A204.1 (cell line): ENCODE data around the gene DNMT3A.
"Not testable (repeated sequence)": the region's sequence is repeated elsewhere in the genome, so short reads cannot be mapped to it uniquely, and the experiment has no call there.

ENCODE experiments used
- FAIRE-seq: peaks from 2 replicates; lab custom pipeline; 2012; peaks lifted over from hg19 to GRCh38; lab: Jason Lieb, UNC

The DNMT3A gene

GRCh38 chr2:25233916-25234605 is 107.7 kb downstream of the DNMT3A start:
- FAIRE-seq = no peak

- FAIRE-seq = no peak
Observed at GRCh38 chr2:25232248-25232825, 109.4 kb downstream of the DNMT3A start.

GRCh38 chr2:25230948-25231311 is 110.8 kb downstream of the DNMT3A start:
- no peak for FAIRE-seq

DNA sequence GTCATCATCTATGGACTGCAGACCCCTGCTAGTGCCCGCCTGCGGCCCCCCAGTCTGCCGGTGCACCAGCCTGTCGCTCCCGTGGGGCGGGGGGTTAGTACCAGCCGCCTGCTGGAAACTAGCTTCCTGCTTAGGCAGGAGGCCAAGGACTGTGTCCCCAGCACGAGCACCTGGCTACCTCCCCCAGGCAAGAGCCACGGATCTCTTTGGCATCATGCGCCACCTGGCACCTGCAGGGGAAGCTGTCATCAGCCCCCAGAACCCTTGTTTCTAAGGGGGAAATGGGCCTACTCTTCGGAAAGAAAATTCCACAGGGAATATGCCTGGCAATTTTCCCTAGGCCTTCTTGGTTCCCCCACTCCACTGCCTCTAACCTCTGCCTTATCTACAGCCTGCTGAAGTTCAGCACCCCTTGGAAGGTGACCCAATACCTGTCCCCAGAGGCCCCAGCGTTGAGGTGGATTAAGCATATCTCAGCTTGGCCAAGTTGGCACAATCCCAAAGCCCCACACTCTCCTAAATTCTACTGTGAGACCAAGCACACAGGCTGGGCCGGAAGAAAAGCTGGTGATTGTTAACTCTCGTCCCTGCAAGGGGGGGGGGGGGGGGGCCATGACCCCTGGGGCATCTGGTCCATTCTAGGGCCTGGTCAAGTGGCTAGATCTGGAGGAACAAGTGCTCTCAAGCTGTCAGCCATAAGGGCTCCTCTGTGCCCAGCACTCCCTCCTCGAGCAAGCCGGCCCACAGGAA is 111.4 kb downstream of the DNMT3A start:
- no peak for FAIRE-seq

- FAIRE-seq = no peak
Observed at GRCh38 chr2:25229279-25230197, 112.2 kb downstream of the DNMT3A start.

DNA sequence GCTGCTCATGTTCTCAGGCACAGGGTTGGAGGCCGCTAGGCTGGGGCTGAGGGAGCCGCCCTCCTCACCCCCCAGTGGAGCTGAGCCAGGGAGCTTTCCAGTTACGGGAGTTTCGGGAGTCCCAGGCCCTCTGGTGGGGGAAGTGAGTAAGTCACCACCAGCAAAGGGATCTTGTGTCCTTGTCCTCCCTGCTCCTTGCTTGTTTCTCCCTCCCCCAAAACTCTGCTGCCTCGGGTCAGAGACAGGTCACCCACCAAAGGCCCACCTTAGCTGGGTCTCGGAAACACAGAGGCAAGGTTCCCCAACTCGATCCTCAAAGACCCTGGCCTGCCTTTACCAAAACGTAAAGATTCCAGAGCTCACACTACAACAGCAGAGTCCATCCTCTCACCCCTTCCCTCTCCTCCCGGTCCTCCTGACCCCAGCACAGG is 112.9 kb downstream of the DNMT3A start:
- FAIRE-seq = no peak

GRCh38 chr2:25227576-25227975 is 114.1 kb downstream of the DNMT3A start:
- no peak for FAIRE-seq

GRCh38 chr2:25226827-25227226 is 114.9 kb downstream of the DNMT3A start:
- FAIRE-seq = no peak

DNA sequence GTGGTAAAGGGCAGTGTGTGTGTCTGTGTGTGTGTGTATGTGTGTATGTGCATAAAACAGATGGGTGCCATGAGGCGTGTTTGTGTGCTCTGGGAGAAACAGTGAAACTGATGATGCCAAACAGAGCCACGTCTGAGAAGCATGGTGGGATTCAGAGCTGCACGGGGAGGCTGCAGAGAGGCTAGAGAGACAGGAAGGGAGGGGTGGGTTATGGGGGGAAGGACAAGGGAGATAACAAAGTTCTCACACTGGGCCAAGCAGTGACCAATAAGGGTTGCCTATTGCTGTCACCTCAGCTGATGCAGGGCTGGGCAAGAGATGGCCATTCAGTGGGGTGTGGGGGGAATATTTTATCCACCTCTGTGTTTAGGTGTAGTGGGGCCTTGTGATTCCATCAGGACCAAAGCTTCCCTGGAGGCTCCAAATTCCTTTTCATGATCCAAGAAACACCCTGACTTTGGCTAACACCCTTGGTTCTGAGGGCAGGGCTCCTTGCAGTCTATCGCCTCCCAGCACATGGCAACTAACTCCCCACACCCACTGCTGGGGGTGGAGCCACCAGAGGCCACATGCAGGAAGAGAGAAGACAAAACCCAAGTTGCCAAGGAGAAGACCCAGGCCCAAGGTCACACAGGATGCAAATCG is 119.1 kb downstream of the DNMT3A start:
- FAIRE-seq = no peak

- no peak for FAIRE-seq
Observed at GRCh38 chr2:25221579-25221978, 120.1 kb downstream of the DNMT3A start.

- FAIRE-seq = no peak
Observed at GRCh38 chr2:25220313-25220712, 121.4 kb downstream of the DNMT3A start.

- FAIRE-seq = no peak
Observed at GRCh38 chr2:25219621-25220020, 122.1 kb downstream of the DNMT3A start.

DNA sequence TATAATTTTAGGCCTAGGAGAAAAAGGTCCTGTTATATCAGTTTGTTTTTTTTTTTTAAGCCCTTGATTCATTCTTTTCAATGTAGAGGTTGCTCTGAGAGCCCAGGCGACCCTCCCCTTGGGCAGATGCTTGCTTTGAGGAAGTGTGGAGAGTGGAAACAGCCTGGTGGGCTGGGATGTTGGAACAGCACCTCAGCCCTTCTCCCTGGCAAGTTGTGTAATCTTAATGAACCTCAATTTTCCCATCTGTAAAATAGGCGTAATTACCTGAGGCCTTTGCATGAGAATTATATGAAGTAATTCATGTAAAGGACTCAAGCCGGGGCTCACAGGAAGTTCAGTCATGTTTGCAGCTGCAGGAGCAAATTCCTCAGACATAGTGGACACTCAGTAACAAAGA is 123.6 kb downstream of the DNMT3A start:
- FAIRE-seq = no peak

DNA sequence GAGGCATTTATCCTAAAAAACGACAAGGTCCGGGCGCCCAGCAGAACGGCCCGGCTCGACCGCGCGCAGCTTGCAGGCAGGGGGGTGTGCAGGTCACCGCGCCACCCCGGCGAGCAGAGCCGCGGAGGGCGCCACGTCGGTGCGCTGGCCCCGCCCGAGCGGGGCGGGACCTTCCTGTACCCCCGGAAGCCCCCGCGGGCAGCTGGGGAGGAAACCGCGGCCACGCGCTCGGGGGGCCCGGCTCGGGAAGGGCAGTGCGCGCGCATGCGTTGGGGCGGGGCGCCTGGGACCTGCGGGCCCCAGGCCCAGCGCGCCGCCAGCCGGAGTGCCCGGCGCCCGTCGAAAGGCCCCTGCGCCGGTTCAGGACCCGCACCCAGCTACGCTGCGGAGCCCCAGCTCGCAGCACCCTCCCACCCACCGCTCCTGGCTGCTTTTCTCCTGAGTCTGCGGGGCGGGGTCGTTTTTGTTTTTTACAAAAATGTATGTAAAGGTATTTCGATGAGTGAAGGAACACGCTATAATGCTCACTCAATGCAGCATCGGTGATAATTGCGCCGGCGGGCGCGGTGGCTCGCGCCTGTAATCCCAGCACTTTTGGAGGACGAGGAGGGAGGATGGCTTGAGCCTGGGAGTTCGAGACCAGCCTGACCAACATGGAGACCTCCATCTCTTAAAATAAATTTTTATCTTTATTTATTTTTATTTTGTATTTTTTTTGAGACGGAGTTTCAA is 125.6 kb downstream of the DNMT3A start:
- no peak for FAIRE-seq

DNA sequence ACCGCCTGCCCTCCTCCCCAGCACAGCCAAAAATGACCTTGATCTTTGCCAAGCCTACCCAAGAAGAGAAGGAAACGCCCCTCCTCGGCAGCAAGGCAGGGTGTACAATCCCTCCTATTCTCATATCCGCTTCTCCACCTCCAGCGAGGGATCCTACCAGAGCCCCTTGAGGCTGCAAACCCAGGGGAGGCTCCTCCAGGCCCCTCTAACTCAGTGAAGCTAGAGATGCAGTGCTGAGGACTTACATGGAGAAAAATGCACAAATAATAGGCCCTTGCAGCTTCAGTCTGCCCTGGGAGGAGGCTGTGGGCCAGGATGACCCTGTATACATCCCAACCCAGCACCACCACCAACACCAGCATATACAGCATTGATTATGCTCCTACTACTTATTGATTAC is 126.5 kb downstream of the DNMT3A start:
- FAIRE-seq = no peak

GRCh38 chr2:25213229-25213628 is 128.5 kb downstream of the DNMT3A start:
- no peak for FAIRE-seq

DNA sequence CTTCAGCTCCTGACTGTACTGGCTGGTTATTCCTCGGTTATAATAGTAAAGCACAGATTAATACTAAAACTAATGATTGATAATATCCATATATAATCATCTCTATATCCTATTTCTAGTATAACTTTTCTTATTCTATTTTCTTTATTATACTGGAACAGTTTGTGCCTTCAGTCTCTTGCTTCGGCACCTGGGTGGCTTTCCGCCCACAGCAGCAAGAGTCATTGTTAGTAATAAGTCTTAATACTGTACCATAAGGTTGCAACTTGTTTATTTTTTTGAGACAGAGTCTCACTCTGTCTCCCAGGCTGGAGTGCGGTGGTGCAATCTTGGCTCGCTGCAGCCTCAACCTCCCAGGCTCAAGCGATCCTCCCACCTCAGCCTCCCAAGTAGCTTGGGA is 130.8 kb downstream of the DNMT3A start:
- not testable (repeated sequence) for FAIRE-seq

DNA sequence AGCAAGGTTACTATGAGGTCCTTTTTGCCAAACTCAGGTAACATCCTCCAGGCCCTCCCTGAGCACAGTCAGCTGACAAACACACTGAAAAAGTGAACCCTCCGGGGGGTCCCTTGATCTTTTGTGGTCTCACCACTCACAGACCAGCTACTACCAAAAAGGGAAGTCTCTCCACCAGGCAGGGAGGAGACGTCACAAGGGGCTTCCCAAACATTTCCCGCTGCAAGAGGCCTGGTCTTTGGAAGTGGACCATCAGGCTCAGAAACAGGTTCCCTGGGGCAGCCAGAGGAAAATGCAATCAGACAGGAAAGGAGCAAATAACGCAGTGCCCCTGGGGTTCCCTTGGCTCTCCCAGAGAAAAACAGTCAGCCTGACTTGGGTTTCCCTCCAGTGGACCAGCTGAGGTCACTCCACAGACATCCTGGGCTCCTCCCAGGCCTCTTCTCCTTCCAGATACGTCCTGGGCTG is 134.6 kb downstream of the DNMT3A start:
- no peak for FAIRE-seq

- no peak for FAIRE-seq
Observed at GRCh38 chr2:25204190-25204838, 137.4 kb downstream of the DNMT3A start.

DNA sequence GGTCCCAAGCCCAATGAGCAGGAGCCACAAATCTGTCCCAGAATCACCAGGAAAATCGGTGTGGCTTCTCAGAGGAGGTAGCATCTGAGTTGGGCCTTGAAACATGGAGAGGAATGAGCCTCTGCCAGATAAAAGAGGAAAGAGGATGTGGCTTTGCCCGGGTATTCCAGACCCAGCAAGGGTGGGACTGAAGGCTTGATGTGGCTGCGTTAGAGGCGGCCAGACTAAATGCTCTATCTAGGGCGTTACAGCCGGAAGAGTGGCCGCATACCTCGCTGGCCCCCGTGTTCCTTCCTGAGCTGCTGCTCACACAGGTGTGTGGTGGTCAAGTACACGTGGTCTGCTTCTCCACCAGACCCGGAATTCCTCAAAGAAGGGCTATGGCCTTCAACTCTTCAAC is 139.4 kb downstream of the DNMT3A start:
- no peak for FAIRE-seq

DNA sequence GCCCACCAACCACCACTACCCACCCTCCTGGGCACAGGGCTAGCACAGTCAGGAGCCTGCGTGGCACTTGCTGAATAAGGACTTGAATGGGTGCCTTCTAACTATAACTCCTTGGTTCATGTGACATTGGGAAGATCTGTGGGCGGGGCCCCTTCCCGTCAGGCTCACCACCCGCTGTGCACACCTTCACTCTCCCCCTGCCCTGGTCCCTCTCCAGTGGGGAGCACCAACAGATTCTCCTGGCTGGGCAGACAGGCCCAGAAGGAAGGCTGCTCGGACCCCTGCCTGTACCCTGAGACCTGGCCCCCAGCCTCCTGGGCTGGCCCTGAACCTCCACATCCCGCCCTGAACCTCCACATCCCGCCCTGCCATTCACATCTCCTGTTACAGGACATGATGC is 139.9 kb downstream of the DNMT3A start:
- no peak for FAIRE-seq
